Measurements from ENCODE around the gene LLPH.

The LLPH gene

GRCh38 chr12:66142826-66143225 lies 12.3 kb upstream of the LLPH start:
- DNase-seq (ENCODE audit: low read depth in 3 of 3) = no peak

GRCh38 chr12:66141299-66141698 lies 10.7 kb upstream of the LLPH start:
- no peak for DNase-seq (ENCODE audit: low read depth in 3 of 3)

- DNase-seq (ENCODE audit: low read depth in 3 of 3) = no peak
Observed at GRCh38 chr12:66140731-66141130, 10.2 kb upstream of the LLPH start.

GRCh38 chr12:66139328-66139727 lies 8.8 kb upstream of the LLPH start:
- no peak for DNase-seq (ENCODE audit: low read depth in 3 of 3)

- DNase-seq (ENCODE audit: low read depth in 3 of 3) = no peak
Observed at GRCh38 chr12:66137937-66138336, 7.4 kb upstream of the LLPH start.

- no peak for DNase-seq (ENCODE audit: low read depth in 3 of 3)
Observed at GRCh38 chr12:66132408-66132807, 1.9 kb upstream of the LLPH start.

GRCh38 chr12:66131067-66131688 lies 628 bp upstream of the LLPH start:
- DNase-seq (ENCODE audit: low read depth in 3 of 3) = no peak

GRCh38 chr12:66129934-66130266 lies 650 bp downstream of the LLPH start:
- no peak for DNase-seq (ENCODE audit: low read depth in 3 of 3)

GRCh38 chr12:66127650-66128049 lies 2.9 kb downstream of the LLPH start:
- DNase-seq (ENCODE audit: low read depth in 3 of 3) = no peak

- DNase-seq (ENCODE audit: low read depth in 3 of 3) = no peak
Observed at GRCh38 chr12:66120477-66120876, 10.1 kb downstream of the LLPH start.

- DNase-seq (ENCODE audit: low read depth in 3 of 3) = no peak
Observed at GRCh38 chr12:66119870-66120241, 10.7 kb downstream of the LLPH start.

- DNase-seq (ENCODE audit: low read depth in 3 of 3) = no peak
Observed at GRCh38 chr12:66119229-66119869, 11.2 kb downstream of the LLPH start.

GRCh38 chr12:66118240-66118891 lies 12.2 kb downstream of the LLPH start:
- DNase-seq (ENCODE audit: low read depth in 3 of 3) = no peak

- DNase-seq (ENCODE audit: low read depth in 3 of 3) = no peak
Observed at GRCh38 chr12:66117242-66117641, 13.3 kb downstream of the LLPH start.

- DNase-seq (ENCODE audit: low read depth in 3 of 3) = no peak
Observed at GRCh38 chr12:66115071-66115600, 15.4 kb downstream of the LLPH start.

GRCh38 chr12:66113471-66113870 lies 17.1 kb downstream of the LLPH start:
- DNase-seq (ENCODE audit: low read depth in 3 of 3) = no peak

- no peak for DNase-seq (ENCODE audit: low read depth in 3 of 3)
Observed at GRCh38 chr12:66111605-66112004, 18.9 kb downstream of the LLPH start.

- no peak for DNase-seq (ENCODE audit: low read depth in 3 of 3)
Observed at GRCh38 chr12:66109056-66109455, 21.5 kb downstream of the LLPH start.

- no peak for DNase-seq (ENCODE audit: low read depth in 3 of 3)
Observed at GRCh38 chr12:66108386-66108785, 22.2 kb downstream of the LLPH start.

- DNase-seq (ENCODE audit: low read depth in 3 of 3) = peak in 2 of 3 donors; percentile 33 to 52
Observed at GRCh38 chr12:66107451-66107915, 23.1 kb downstream of the LLPH start.

GRCh38 chr12:66103016-66103913 lies 27.3 kb downstream of the LLPH start:
- DNase-seq (ENCODE audit: low read depth in 3 of 3) = no peak

Data from stimulated activated CD4-positive, alpha-beta T cell treated with anti-CD3 and anti-CD28 coated beads, TNF-alpha, amount 100 ng/mL, for 48 hours (primary cell).